KMS-11 (cell line): ENCODE data around the gene PEX26.

Experiments used
- H2AFZ ChIP-seq: fragments of 200-600 bp; sonication (generic); 2 replicates; pipeline ENCODE4 v1.6.1; 2016; ENCODE audit warnings: antibody characterized with exemption, mixed run types, low read depth
- H3K27ac ChIP-seq: fragments of 200-600 bp; sonication (generic); 2 replicates; pipeline ENCODE4 v1.6.1; 2016; ENCODE audit warnings: mild to moderate bottlenecking, mixed run types
- H3K27me3 ChIP-seq: fragments of 200-600 bp; sonication (generic); 2 replicates; pipeline ENCODE4 v1.6.1; 2017; ENCODE audit warnings: mild to moderate bottlenecking, low read depth, mixed run types, moderate library complexity; ENCODE audit not compliant: insufficient read depth
- H3K36me3 ChIP-seq: fragments of 200-600 bp; sonication (generic); 2 replicates; pipeline ENCODE4 v1.6.1; 2017; ENCODE audit warnings: mild to moderate bottlenecking, mixed run types; ENCODE audit not compliant: insufficient read depth
- H3K4me1 ChIP-seq: fragments of 200-600 bp; sonication (generic); 2 replicates; pipeline ENCODE4 v1.6.1; 2016; ENCODE audit warnings: mild to moderate bottlenecking, low read depth, mixed run types; ENCODE audit not compliant: poor library complexity, severe bottlenecking
- H3K4me2 ChIP-seq: fragments of 200-600 bp; sonication (generic); 2 replicates; pipeline ENCODE4 v1.7.0; 2016; ENCODE audit warnings: mild to moderate bottlenecking, mixed run types
- H3K4me3 ChIP-seq: fragments of 200-600 bp; sonication (generic); IDR thresholded peaks from 2 replicates; pipeline ENCODE4 v1.6.1; 2017; ENCODE audit warnings: low read depth, low read length, mixed read lengths; ENCODE audit not compliant: insufficient read depth
- H3K79me2 ChIP-seq: fragments of 200-600 bp; sonication (generic); 2 replicates; pipeline ENCODE4 v1.6.1; 2016; ENCODE audit warnings: low read depth, mixed run types; ENCODE audit not compliant: insufficient read depth
- H3K9ac ChIP-seq: fragments of 200-600 bp; sonication (generic); 2 replicates; pipeline ENCODE4 v1.6.1; 2016; ENCODE audit warnings: mild to moderate bottlenecking, mixed run types
- H4K20me1 ChIP-seq: fragments of 200-600 bp; sonication (generic); 2 replicates; pipeline ENCODE4 v1.6.1; 2016; ENCODE audit warnings: mild to moderate bottlenecking, mixed run types; ENCODE audit not compliant: insufficient read depth
- CTCF ChIP-seq: fragments of 200-600 bp; sonication (generic); conservative IDR thresholded peaks from 2 replicates; pipeline ENCODE4 v1.6.1; 2017; ENCODE audit warnings: low read depth, mild to moderate bottlenecking, antibody characterized with exemption, low read length, moderate library complexity, mixed read lengths

PEX26 gene

GRCh38 chr22:18093661-18094060, 15.9 kb downstream of the PEX26 start:
- Histone ChIP-seq H3K79me2 (no peaks in the 10 kb centered on the region), H3K4me2 (no peak overlapping the region), H3K36me3 (no peaks in the 10 kb centered on the region; the same call in 1 of the 2 replicates), H4K20me1 (no peaks in the 10 kb centered on the region), H3K4me3 (no peak overlapping the region), H3K27me3 (no peaks in the 10 kb centered on the region), H3K27ac (no peak overlapping the region), H3K4me1 (no peaks in the 10 kb centered on the region), H2AFZ (no peak overlapping the region), H3K9ac (no peak overlapping the region)
- TF ChIP-seq CTCF: no peak

GRCh38 chr22:18095101-18095805, 17.5 kb downstream of the PEX26 start:
- Histone ChIP-seq H3K4me1 (no peaks in the 10 kb centered on the region), H3K4me2 (no peak overlapping the region), H3K27me3 (no peaks in the 10 kb centered on the region), H3K36me3 (no peaks in the 10 kb centered on the region; the same call in 1 of the 2 replicates), H4K20me1 (no peaks in the 10 kb centered on the region), H3K27ac (no peak overlapping the region), H3K4me3 (no peak overlapping the region), H2AFZ (no peak overlapping the region), H3K9ac (no peak overlapping the region), H3K79me2 (no peaks in the 10 kb centered on the region)
- no peak for TF ChIP-seq CTCF

GRCh38 chr22:18096823-18097222, 19.0 kb downstream of the PEX26 start:
- H3K9ac ChIP-seq: no peak overlapping the region
- H3K4me3 ChIP-seq: no peak overlapping the region
- H4K20me1 ChIP-seq: no peaks in the 10 kb centered on the region
- H3K27me3 ChIP-seq: no peaks in the 10 kb centered on the region
- H3K4me1 ChIP-seq: no peaks in the 10 kb centered on the region
- TF ChIP-seq CTCF: no peak
- no peaks in the 10 kb centered on the region; the same call in 1 of the 2 replicates for H3K36me3 ChIP-seq
- no peak overlapping the region for H2AFZ ChIP-seq
- no peak overlapping the region for H3K4me2 ChIP-seq
- no peak overlapping the region for H3K27ac ChIP-seq
- H3K79me2 ChIP-seq: no peaks in the 10 kb centered on the region

- no peaks in the 10 kb centered on the region for H3K79me2 ChIP-seq
- H3K36me3 ChIP-seq: no peaks in the 10 kb centered on the region
- H3K4me2 ChIP-seq: no peak overlapping the region
- no peak overlapping the region for H2AFZ ChIP-seq
- no peak overlapping the region for H3K9ac ChIP-seq
- no peak overlapping the region for H3K27ac ChIP-seq
- H3K27me3 ChIP-seq: no peaks in the 10 kb centered on the region
- H4K20me1 ChIP-seq: no peaks in the 10 kb centered on the region
- H3K4me3 ChIP-seq: no peak overlapping the region
- no peaks in the 10 kb centered on the region for H3K4me1 ChIP-seq
- TF ChIP-seq CTCF: no peak
These were observed 23.0 kb downstream of the PEX26 start for GRCh38 chr22:18100781-18101180.
